K562 (cell line): ENCODE results near the gene OR51G2. TPM values are rescaled to one million over a fixed set of nuclear protein-coding genes. Genes with fewer than 3 reads are reported as not detected.

ENCODE experiments used
- ATAC-seq: fragments of 200-7000 bp; cut with Tn5 transposase; 3 replicates; pipeline ENCODE4 v1.9.1; 2020; ENCODE audit warnings: moderate library complexity
- BruUV-seq: library from RNA; stranded (reverse); fragments of 400-500 nt; replicated peaks from 2 replicates; lab custom pipeline; 2021; lab: Mats Ljungman, UMichigan
- CTCF ChIA-PET: fragments of 300-600 bp; formaldehyde crosslinking; extraction: SDS; loops from one replicate; lab custom pipeline; 2021; ENCODE audit warnings: low intra/inter-chr PET ratio; lab: Yijun Ruan, JAX
- POLR2A ChIA-PET: fragments of 300-600, 350-650 bp; sonication (Branson Sonifier 250); formaldehyde crosslinking; extraction: SDS; loops from one replicate; lab custom pipeline; 2021; ENCODE audit warnings: antibody characterized with exemption, inconsistent platforms; lab: Yijun Ruan, JAX
- DNase-seq, 4 experiments: peaks; one replicate each; pipeline versions ENCODE4 v3.0.0 to v3.0.0-alpha.2; 2011 to 2018; ENCODE audit warnings: low spot score in 3 of 4, mixed read lengths in 3 of 4; ENCODE audit errors: extremely low read depth in 1 of 4
- FAIRE-seq: peaks from 2 replicates; lab custom pipeline; 2011; peaks lifted over from hg19 to GRCh38; lab: Jason Lieb, UNC
- H2AFZ ChIP-seq: 2 replicates; pipeline ENCODE4 v1.6.0; 2011; ENCODE audit warnings: low read depth, low read length, control low read depth, inconsistent platforms
- H3K27ac ChIP-seq: fragments of 200-600 bp; 3 replicates; pipeline ENCODE4 v1.8.0; 2011; ENCODE audit warnings: low read depth, mild to moderate bottlenecking, control low read depth, inconsistent platforms, low read length, moderate library complexity, mixed read lengths; ENCODE audit errors: extremely low read depth
- H3K27me3 ChIP-seq, 2 experiments: fragments of 300-600 bp in 1 of 2; 2 replicates in 1 of 2; 3 replicates in 1 of 2; pipeline versions ENCODE4 v1.6.0 to v1.8.0; 2011; ENCODE audit warnings: inconsistent platforms in 2 of 2, low read length in 2 of 2, mild to moderate bottlenecking in 1 of 2, mixed read lengths in 1 of 2, moderate library complexity in 1 of 2; ENCODE audit not compliant: control insufficient read depth in 2 of 2, insufficient read depth in 2 of 2
- H3K36me3 ChIP-seq: fragments of 300-600 bp; 3 replicates; pipeline ENCODE4 v1.8.0; 2011; ENCODE audit warnings: mild to moderate bottlenecking, low read length, inconsistent platforms; ENCODE audit not compliant: control insufficient read depth, insufficient read depth
- H3K4me1 ChIP-seq, 2 experiments: fragments of 200-600 bp in 1 of 2; replicated peaks in 1 of 2; 2 replicates in 1 of 2; 3 replicates in 1 of 2; pipeline versions ENCODE4 v1.5.1 to v1.8.0; 2011; ENCODE audit warnings: inconsistent platforms in 2 of 2, low read length in 2 of 2, mild to moderate bottlenecking in 1 of 2, mixed read lengths in 1 of 2, moderate library complexity in 1 of 2; ENCODE audit not compliant: control insufficient read depth in 2 of 2, insufficient read depth in 2 of 2
- H3K4me2 ChIP-seq: 2 replicates; pipeline ENCODE4 v1.6.1; 2011; ENCODE audit warnings: low read length, control low read depth, inconsistent platforms, mixed read lengths; ENCODE audit not compliant: insufficient read depth
- H3K4me3 ChIP-seq: fragments of 200-600 bp; sonication (generic), shearing (Covaris generic); 2 replicates; pipeline ENCODE4 v1.5.1; 2016; ENCODE audit warnings: control low read depth, inconsistent platforms
- H3K79me2 ChIP-seq: fragments of 200-600 bp; 3 replicates; pipeline ENCODE4 v1.8.0; 2011; ENCODE audit warnings: low read length, inconsistent platforms; ENCODE audit not compliant: control insufficient read depth, insufficient read depth
- H3K9ac ChIP-seq, 2 experiments: 2 replicates each; pipeline versions ENCODE4 v1.6.0 to v1.6.1; 2011; ENCODE audit warnings: low read depth in 2 of 2, low read length in 2 of 2, control low read depth in 1 of 2, inconsistent platforms in 1 of 2, mild to moderate bottlenecking in 1 of 2, mixed read lengths in 1 of 2; ENCODE audit not compliant: insufficient read depth in 1 of 2
- H3K9me1 ChIP-seq: one replicate; pipeline ENCODE4 v1.6.0; 2011; ENCODE audit warnings: inconsistent platforms, mild to moderate bottlenecking, low read length, moderate library complexity; ENCODE audit not compliant: control insufficient read depth, insufficient read depth
- H3K9me3 ChIP-seq: replicated peaks from 2 replicates; pipeline ENCODE4 v1.5.1; 2011; ENCODE audit warnings: low read depth, low read length, inconsistent platforms; ENCODE audit not compliant: control insufficient read depth, insufficient read depth
- H4K20me1 ChIP-seq: replicated peaks from 2 replicates; pipeline ENCODE4 v1.6.1; 2011; ENCODE audit warnings: low read length, inconsistent platforms, mixed read lengths; ENCODE audit not compliant: control insufficient read depth, insufficient read depth
- FOXK2 ChIP-seq, 2 experiments: fragments of 450-650 bp; IDR thresholded peaks in 1 of 2; conservative IDR thresholded peaks in 1 of 2; 2 replicates each; pipeline ENCODE4 v1.6.1; 2016; ENCODE audit warnings: low read depth in 2 of 2, mild to moderate bottlenecking in 1 of 2
- GTF2E2 ChIP-seq: fragments of 200-800 bp; sonication (Bioruptor generic); IDR thresholded peaks from 2 replicates; pipeline ENCODE4 v1.6.1; 2016; ENCODE audit warnings: missing genetic modification characterization, missing compliant biosample characterization
- NR0B1 ChIP-seq: fragments of 450-650 bp; IDR thresholded peaks from one replicate; pipeline ENCODE4 v1.6.1; 2018; ENCODE audit warnings: mild to moderate bottlenecking, moderate library complexity; ENCODE audit not compliant: partially characterized antibody
- ZBED1 ChIP-seq: IDR thresholded peaks from 2 replicates; pipeline ENCODE4 v1.6.1; 2014
- WGBS: fragments of 100-300 bp; shearing (Covaris generic); methylation state at CpG from one replicate; pipeline ENCODE4 v1.1.6; 2016; ENCODE audit warnings: low coverage, mixed read lengths; ENCODE audit not compliant: insufficient coverage; ENCODE audit errors: missing lambda C conversion rate; 5-methylcytosine and 5-hydroxymethylcytosine counted together
- in situ Hi-C: fragments of 300-500 bp; cut with MboI; formaldehyde crosslinking; loops from 4 replicates; pipeline ENCODE4 v1.15.0; 2018; ENCODE audit warnings: inconsistent platforms, mixed read lengths
- intact Hi-C: fragments of 100-400 bp; cut with micrococcal nuclease; formaldehyde crosslinking; loops from 2 replicates; pipeline ENCODE4 v1.14.2; 2022
- polyA plus RNA-seq, 8 experiments: library from polyadenylated mRNA; depleted of rRNA in 4 of 8; stranded (reverse) in 5 of 8; unstranded in 3 of 8; fragments of >200 nt; fragmentation: Nextera tagmentation in 2 of 8; fragmentation: Illumina TruSeq in 1 of 8; extraction: Ambion mirVana in 2 of 8; extraction: Trizol in 1 of 8; gene quantifications; 2 replicates each; pipeline versions ENCODE4 v1.2.1 to v1.2.3, GENCODE V29; 2011 to 2014; ENCODE audit warnings: inconsistent platforms in 1 of 8, missing spikeins in 1 of 8
- total RNA-seq, 7 experiments: library from RNA; depleted of rRNA in 6 of 7; stranded (reverse); fragments of >200 nt in 6 of 7; fragmentation: Illumina TruSeq in 2 of 7; extraction: Trizol in 2 of 7; gene quantifications; 2 replicates each; pipeline versions ENCODE4 v1.2.1 to v1.2.3, GENCODE V29; 2011 to 2021; ENCODE audit warnings: low replicate concordance in 1 of 7

OR51G2 gene
- total and polyA plus RNA-seq, 9 of the 15 experiments (the other 6 are each of a cell fraction or from before 2014, with no cell fraction given): not detected

DNA sequence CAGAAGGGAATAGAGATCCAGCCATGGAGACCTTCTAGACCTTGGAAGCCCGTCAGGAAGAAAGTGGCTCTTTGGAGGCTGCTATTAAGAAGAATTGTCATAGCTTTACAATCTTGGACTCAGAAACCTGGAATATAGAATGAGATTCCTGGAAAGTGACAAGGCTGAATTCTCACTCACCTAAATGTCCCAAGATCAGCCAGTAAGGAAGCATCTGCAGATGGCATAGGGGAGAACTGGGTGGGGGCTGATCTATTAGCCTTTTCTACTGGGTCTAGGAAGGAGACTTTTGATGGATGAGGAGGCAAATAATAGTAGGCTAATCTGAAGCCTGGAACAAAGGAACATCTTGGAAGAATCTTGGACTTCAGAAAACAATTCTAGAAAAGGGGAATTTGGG, 5.1 kb upstream of the OR51G2 start, which contains the start of gene OR51G1:
OR51G1 (minus strand) TSS at position 101 of the 400 bp plus-strand sequence; CDS start at position 101, 0 bp downstream.
- POLR2A ChIA-PET: interaction anchor here (0.7 kb wide), 1 partner anchor 53 kb away, joined by 3 read pairs; no protein-coding TSS in a partner anchor
- no TSS peak for BruUV-seq
- Histone ChIP-seq H3K4me3 (no peak within 1 kb of the TSS), H2AFZ (no peak within 1 kb of the TSS), H3K27me3 (peaks cover 2 to 9% of the 10 kb centered on the region in 2 experiments), H3K36me3 (no peaks in the 10 kb centered on the region), H4K20me1 (no peaks in the 10 kb centered on the region), H3K4me1 (no peaks in the 10 kb centered on the region), H3K9me3 (no peaks in the 10 kb centered on the region), H3K4me2 (no peak within 1 kb of the TSS), H3K79me2 (no peaks in the 10 kb centered on the region), H3K27ac (no peak within 1 kb of the TSS), H3K9ac (no peak within 1 kb of the TSS), H3K9me1 (no peaks in the 10 kb centered on the region)
- 0% methylated on average over 1 of the region's 1 CpG for WGBS
- ATAC-seq (no peak), FAIRE-seq (no peak), DNase-seq (no peak)
- TF ChIP-seq GTF2E2 (tag) (no peak), ZBED1 (no peak), FOXK2 (conservative IDR thresholded peaks at IDR 0.05 in 1 of 2, IDR thresholded peaks at IDR 0.05 in 1 of 2; ENCODE audit: low read depth in 2 of 2) (no peak), NR0B1 (no peak)
- intact Hi-C loops: loop anchor here (10.0 kb wide), 1 partner anchor 289 kb away; the partner anchor contains the start of gene OR51D1
- CTCF ChIA-PET: no interaction called here
- in situ Hi-C loops: no loop called here
